ENCODE data around the gene MID2. TPM values are rescaled to one million over a fixed set of nuclear protein-coding genes. Genes with fewer than 3 reads are reported as not detected.

The MID2 gene
- total RNA-seq, 1 donor from 2014 or later = 21.9 TPM

GRCh38 chrX:107971636-107972035, 146.0 kb downstream of the MID2 start:
- H3K4me3 ChIP-seq (ENCODE audit: low read depth, low read length) = no peak overlapping the region
- H3K36me3 ChIP-seq (ENCODE audit: control insufficient read depth, insufficient read depth, low read length) = no peaks in the 10 kb centered on the region
- FAIRE-seq = no peak
- TF ChIP-seq, protein P1, sequence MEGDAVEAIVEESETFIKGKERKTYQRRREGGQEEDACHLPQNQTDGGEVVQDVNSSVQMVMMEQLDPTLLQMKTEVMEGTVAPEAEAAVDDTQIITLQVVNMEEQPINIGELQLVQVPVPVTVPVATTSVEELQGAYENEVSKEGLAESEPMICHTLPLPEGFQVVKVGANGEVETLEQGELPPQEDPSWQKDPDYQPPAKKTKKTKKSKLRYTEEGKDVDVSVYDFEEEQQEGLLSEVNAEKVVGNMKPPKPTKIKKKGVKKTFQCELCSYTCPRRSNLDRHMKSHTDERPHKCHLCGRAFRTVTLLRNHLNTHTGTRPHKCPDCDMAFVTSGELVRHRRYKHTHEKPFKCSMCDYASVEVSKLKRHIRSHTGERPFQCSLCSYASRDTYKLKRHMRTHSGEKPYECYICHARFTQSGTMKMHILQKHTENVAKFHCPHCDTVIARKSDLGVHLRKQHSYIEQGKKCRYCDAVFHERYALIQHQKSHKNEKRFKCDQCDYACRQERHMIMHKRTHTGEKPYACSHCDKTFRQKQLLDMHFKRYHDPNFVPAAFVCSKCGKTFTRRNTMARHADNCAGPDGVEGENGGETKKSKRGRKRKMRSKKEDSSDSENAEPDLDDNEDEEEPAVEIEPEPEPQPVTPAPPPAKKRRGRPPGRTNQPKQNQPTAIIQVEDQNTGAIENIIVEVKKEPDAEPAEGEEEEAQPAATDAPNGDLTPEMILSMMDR (IDR thresholded peaks at IDR 0.05; ENCODE audit: insufficient read depth, low read length, severe bottlenecking) = no peak
- DNase-seq (ENCODE audit: low read depth) = no peak
- H3K27me3 ChIP-seq (ENCODE audit: control insufficient read depth, insufficient read depth, low read length) = no peaks in the 10 kb centered on the region

Other genes starting within 250 kb of the MID2 start
- gene PRPS1, start 197.4 kb upstream of the MID2 start, total RNA-seq = 11.8 and 15.0 TPM in 2 replicates
- 83.5 and 84.7 TPM in 2 replicates for gene TSC22D3, start 50.1 kb upstream of the MID2 start, total RNA-seq
- gene NCBP2L, start 48.1 kb upstream of the MID2 start, total RNA-seq = not detected in 2 replicates
- gene TEX13B, start 156.5 kb downstream of the MID2 start, total RNA-seq = not detected in 2 replicates
- 0.26 TPM in 2 replicates for gene VSIG1, start 219.2 kb downstream of the MID2 start, total RNA-seq